NCI-H2227 (cell line): Measurements from ENCODE around the gene LACTBL1.
A peak's percentile ranks its signal among the peaks of the same experiment; 100 is the strongest.

ENCODE experiments used
- DNase-seq: peaks from one replicate; lab custom pipeline; 2025; ENCODE audit not compliant: unreplicated experiment; lab: John Stamatoyannopoulos, UW

Gene LACTBL1

GRCh38 chr1:22978299-22978698 is 5.6 kb upstream of the LACTBL1 start:
- no peak for DNase-seq

DNA sequence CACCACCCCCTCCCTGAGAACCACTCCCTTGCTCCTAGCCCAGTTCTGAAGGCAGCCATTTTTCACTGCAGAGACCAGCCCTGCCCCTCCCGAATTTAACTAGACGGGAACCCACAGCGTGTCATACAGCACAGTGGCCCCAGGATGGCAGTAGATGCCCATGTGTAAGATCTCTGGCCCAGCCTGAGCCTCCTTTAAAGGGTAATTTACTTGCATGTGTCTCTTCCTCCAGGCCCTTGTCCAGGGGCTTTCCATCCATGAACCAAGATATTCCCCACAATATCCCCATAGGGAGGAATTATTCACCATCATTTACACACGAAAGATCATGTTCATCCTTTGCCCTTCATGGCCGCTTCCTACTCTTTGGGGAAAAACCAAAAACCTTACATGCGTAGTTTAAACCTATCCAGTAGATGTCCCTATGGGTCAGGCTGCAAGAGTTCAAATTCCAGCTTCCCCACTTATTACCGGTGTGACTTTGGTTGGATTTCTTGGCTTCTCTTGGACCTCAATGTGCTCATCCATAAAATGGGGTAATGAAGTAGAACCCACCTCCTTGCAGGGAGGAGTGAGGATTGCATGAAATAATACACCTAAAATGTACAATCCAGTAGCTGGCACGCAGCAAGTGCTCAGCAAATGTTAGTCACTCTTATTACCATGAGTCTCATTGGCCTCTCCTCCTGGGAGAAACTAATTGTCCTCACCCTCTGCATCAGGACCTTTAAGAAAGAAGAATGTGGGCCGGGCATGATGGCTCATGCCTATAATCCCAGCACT is 4.0 kb upstream of the LACTBL1 start:
- peak; percentile 91 for DNase-seq

DNA sequence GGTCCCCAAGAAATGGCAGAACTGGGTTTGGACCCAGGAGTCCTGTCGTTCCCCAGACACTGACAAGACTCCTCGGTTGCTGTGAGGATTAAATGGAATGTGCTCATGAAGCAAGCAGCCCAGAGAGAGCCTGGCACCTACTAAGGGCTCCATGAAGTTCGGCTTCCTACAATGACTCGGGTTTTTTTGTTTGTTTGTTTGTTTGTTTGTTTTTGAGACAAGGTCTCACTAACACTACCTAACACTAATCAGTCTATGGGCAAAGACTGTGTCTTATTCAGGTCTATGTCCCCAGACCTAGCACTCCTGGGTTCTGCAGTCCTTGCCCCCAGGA is 3.4 kb upstream of the LACTBL1 start:
- no peak for DNase-seq

DNA sequence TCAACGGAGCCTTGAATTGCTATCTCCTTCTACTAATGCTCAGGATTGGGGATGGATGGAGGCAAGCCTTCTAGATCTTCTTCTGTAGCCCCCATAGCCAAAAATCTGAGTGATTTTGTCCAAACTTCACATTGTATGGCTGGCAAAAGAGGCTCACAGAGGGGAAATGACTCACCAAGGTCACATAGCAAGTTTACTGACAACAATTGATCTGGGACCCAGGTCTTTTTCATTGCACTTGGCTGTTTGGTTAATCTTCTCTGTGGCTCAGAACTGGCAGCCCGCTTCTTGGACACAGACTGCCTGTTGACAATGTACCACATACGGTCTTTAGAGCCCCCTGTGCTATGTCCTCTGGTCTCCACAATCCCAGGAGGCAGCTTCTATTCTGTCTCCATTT is 3.0 kb upstream of the LACTBL1 start:
- DNase-seq: no peak

- peak; percentile 10 for DNase-seq
Measured at GRCh38 chr1:22971611-22972405, 858 bp downstream of the LACTBL1 start.

DNA sequence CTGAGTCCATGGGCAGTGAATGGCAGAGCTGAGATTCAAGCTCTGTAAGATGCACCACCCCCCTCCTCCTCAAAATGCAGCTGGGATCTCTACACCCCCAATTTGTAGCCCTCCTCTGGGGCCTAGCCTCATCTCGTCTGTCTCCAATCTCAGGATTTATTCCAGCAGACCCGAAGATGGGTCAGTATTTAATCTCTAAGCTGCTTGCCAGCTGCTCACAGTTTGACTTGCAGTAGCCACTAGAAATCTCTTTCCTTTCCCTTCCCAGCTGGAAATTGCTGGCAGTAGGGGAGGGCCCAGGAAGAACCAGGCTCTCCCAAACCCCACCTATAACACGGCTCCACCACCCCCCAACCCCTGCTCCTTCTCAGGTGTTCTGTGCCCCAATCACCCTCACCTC is 1.5 kb downstream of the LACTBL1 start:
- no peak for DNase-seq

DNA sequence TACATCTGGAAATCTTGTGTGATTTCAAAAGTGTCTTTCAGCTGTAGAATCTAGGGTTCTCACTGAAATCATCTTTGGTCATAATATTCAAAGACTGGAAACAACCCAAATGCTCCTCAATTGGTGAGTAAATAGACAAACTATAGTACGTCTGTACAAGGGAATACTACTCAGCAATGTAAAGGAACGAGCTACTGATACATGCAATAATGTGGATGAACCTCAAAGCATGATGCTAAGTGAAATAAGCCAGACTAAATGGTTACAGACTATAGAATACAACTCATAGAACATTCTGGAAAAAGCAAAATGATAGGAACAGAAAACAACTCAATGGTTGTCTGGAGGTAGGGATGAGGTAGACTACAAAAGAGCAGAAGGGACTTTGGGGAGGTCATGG is 2.6 kb downstream of the LACTBL1 start:
- DNase-seq: no peak

DNA sequence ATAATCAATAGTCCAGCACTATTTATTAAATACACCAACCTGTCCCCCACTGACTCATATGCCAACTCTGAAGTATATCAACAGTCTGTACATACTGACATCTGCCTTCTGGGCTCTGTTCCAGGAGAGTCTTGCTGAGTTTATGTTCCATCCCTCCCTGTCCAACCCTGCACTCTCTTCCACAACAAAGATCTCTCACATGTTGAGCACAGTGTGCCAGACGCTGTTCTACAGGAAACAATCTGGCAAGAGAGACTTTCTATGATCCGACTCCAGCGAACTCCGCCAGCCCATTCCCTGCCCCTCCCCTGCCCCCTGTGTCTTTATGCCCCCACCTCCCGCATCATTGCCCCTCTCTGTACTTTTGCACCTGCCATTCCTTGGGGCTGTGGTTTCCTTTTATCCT is 3.4 kb downstream of the LACTBL1 start:
- DNase-seq: peak; percentile 49

GRCh38 chr1:22967833-22968232 is 4.8 kb downstream of the LACTBL1 start:
- DNase-seq: no peak

- DNase-seq: no peak
Measured at GRCh38 chr1:22966309-22966708, 6.4 kb downstream of the LACTBL1 start.

GRCh38 chr1:22963044-22963677 is 9.5 kb downstream of the LACTBL1 start:
- DNase-seq: no peak

GRCh38 chr1:22962558-22962957 is 10.1 kb downstream of the LACTBL1 start:
- no peak for DNase-seq

GRCh38 chr1:22959545-22960360 is 12.9 kb downstream of the LACTBL1 start:
- no peak for DNase-seq

DNA sequence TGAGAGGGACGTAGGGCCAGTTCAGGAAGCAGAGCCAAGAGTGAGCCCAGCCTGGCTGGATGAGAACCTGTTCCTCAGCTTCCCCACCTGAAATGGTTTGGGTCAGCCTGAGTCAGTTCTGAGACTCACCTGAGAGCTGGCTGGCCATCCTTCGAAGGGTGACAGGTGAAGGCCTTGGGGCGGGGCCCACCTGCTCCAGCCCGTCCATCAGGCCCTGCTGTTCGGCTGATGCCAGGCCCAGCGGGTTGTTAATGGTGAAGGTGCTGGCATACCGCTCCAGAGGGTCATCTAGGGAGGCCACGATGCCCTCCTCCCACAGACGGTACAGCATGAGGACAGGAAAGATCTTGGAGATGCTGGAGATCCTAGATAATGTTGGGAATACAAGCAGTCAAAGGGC is 14.1 kb downstream of the LACTBL1 start:
- no peak for DNase-seq

DNA sequence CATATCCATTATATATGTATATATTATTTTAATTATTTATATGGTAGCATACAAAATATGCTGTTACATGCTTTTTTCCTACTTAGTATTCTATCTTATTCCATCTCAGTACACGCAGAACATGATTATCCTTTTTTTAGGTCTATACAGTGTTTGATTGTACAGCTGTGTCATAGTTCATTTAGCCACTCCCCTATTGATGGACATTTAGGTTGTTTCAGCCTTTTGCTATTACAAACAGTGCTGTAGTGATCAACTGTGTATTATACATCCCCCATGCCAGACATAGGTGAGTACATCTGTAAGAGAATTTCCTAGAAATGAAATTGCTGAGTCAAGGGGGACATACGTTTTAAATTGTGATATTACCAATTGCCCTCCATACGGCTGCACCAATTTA is 15.6 kb downstream of the LACTBL1 start:
- no peak for DNase-seq

GRCh38 chr1:22955146-22955545 is 17.5 kb downstream of the LACTBL1 start:
- DNase-seq: no peak

- no peak for DNase-seq
Measured at GRCh38 chr1:22953740-22954141, 18.9 kb downstream of the LACTBL1 start.

GRCh38 chr1:22953057-22953739 is 19.5 kb downstream of the LACTBL1 start:
- DNase-seq: no peak

DNA sequence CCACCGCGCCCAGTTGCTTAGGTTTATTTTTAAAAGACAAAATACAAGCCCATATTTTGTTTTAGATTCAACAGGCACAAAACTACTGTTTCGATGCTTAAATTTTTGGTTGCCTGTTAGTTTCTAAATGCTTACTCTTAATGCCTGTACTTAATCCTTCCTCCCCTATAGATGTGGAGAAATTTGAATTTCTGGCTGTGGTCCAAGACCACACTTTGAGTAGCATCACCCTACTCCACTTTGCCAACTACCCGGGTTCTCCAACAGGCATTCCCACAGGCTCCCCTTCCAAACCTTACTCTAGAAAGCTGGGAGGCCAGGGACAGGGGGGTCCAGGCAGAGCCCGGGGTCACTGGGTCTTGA is 20.0 kb downstream of the LACTBL1 start:
- DNase-seq: no peak

GRCh38 chr1:22951796-22952195 is 20.9 kb downstream of the LACTBL1 start:
- no peak for DNase-seq

- DNase-seq: no peak
Measured at GRCh38 chr1:22949822-22950331, 22.8 kb downstream of the LACTBL1 start.
